Type B pancreatic cell (in vitro differentiated cells): ENCODE data around the gene NRCAM. TPM values are rescaled to one million over a fixed set of nuclear protein-coding genes. Genes with fewer than 3 reads are reported as not detected.

Experiments used
- DNase-seq: peaks from one replicate; pipeline ENCODE4 v3.0.0; 2021; ENCODE audit warnings: mixed read lengths; ENCODE audit not compliant: unreplicated experiment; ENCODE audit errors: extremely low spot score
- H3K27ac Mint-ChIP-seq: 2 replicates; pipeline ENCODE4 v1.8.0; 2021; ENCODE audit warnings: mild to moderate bottlenecking, mixed read lengths
- H3K27me3 Mint-ChIP-seq: 2 replicates; pipeline ENCODE4 v1.8.0; 2021; ENCODE audit warnings: mixed read lengths
- H3K36me3 Mint-ChIP-seq: 2 replicates; pipeline ENCODE4 v1.8.0; 2021; ENCODE audit warnings: mixed read lengths
- H3K4me1 Mint-ChIP-seq: one replicate; pipeline ENCODE4 v1.8.0; 2021; ENCODE audit warnings: mixed read lengths; ENCODE audit not compliant: unreplicated experiment
- H3K4me3 Mint-ChIP-seq: 2 replicates; pipeline ENCODE4 v1.8.0; 2021; ENCODE audit warnings: mild to moderate bottlenecking, mixed read lengths
- H3K9me3 Mint-ChIP-seq: 2 replicates; pipeline ENCODE4 v1.8.0; 2021; ENCODE audit warnings: mixed read lengths
- CTCF ChIP-seq: fragments of 200-600 bp; sonication (generic); conservative IDR thresholded peaks from 2 replicates; pipeline ENCODE4 v1.5.0; 2021; ENCODE audit warnings: antibody characterized with exemption, mild to moderate bottlenecking
- total RNA-seq: library from RNA; stranded (reverse); gene quantifications from 2 replicates; pipeline ENCODE4 v1.2.1, GENCODE V29; 2021; ENCODE audit warnings: low replicate concordance

NRCAM gene
- total RNA-seq, 1 donor from 2014 or later = 41.0 TPM

- no peak for DNase-seq
- Mint-ChIP-seq H3K9me3 (peaks cover 4% of the 10 kb centered on the region), H3K27ac (no peak overlapping the region), H3K4me1 (peaks cover 9% of the 10 kb centered on the region), H3K36me3 (no peaks in the 10 kb centered on the region), H3K4me3 (no peak overlapping the region), H3K27me3 (no peaks in the 10 kb centered on the region)
- TF ChIP-seq CTCF = no peak
Measured at GRCh38 chr7:108101759-108102158, 354.5 kb downstream of the NRCAM start.

- H3K4me3 Mint-ChIP-seq = peak overlapping the region; percentile 72
- no peak for DNase-seq
- H3K36me3 Mint-ChIP-seq = no peaks in the 10 kb centered on the region
- peak overlapping the region; percentile 18 for H3K27ac Mint-ChIP-seq
- TF ChIP-seq CTCF = no peak
- peaks cover 4% of the 10 kb centered on the region for H3K9me3 Mint-ChIP-seq
- peaks cover 25% of the 10 kb centered on the region for H3K4me1 Mint-ChIP-seq
- H3K27me3 Mint-ChIP-seq = no peaks in the 10 kb centered on the region
Measured at GRCh38 chr7:108099713-108100112, 356.5 kb downstream of the NRCAM start.

GRCh38 chr7:108097703-108098102, 358.5 kb downstream of the NRCAM start:
- Mint-ChIP-seq H3K27me3 (no peaks in the 10 kb centered on the region), H3K4me1 (peaks cover 31% of the 10 kb centered on the region), H3K9me3 (peaks cover 4% of the 10 kb centered on the region), H3K36me3 (no peaks in the 10 kb centered on the region), H3K4me3 (no peak overlapping the region), H3K27ac (no peak overlapping the region)
- no peak for DNase-seq
- TF ChIP-seq CTCF = peak; percentile 62

Other genes starting within 250 kb of the NRCAM start
- gene PNPLA8, start 69.7 kb upstream of the NRCAM start, total RNA-seq = 17.1 and 17.8 TPM in 2 replicates
- 19.0 and 24.0 TPM in 2 replicates for gene THAP5, start 113.3 kb upstream of the NRCAM start, total RNA-seq
- 16.9 and 21.5 TPM in 2 replicates for gene DNAJB9, start 113.4 kb upstream of the NRCAM start, total RNA-seq